Measurements from ENCODE around the gene ILKAP.

DNA sequence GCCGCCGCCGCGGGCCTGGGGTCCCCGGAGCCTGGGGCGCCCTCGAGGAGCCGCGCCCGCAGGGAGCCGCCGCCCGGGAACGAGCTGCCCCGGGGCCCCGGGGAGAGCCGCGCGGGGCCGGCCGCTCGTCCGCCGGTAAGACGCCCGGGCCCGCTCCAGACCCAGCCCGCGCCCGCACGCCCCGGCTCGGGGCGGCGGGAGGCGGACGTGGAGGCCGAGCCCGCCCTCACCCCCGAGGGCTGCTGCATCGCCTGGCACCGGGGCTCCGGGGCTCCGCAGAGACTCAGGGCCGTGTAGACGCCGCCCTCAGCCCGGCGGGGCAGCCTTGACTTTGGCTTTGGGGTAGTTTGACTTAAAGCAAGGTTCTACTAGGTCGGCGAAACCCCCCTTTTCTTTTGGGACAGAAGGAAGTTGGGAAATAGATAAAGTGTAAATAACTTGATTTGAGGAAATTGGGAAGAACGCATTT lies 44.4 kb downstream of the ILKAP start:
- TF ChIP-seq, protein P1, sequence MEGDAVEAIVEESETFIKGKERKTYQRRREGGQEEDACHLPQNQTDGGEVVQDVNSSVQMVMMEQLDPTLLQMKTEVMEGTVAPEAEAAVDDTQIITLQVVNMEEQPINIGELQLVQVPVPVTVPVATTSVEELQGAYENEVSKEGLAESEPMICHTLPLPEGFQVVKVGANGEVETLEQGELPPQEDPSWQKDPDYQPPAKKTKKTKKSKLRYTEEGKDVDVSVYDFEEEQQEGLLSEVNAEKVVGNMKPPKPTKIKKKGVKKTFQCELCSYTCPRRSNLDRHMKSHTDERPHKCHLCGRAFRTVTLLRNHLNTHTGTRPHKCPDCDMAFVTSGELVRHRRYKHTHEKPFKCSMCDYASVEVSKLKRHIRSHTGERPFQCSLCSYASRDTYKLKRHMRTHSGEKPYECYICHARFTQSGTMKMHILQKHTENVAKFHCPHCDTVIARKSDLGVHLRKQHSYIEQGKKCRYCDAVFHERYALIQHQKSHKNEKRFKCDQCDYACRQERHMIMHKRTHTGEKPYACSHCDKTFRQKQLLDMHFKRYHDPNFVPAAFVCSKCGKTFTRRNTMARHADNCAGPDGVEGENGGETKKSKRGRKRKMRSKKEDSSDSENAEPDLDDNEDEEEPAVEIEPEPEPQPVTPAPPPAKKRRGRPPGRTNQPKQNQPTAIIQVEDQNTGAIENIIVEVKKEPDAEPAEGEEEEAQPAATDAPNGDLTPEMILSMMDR (conservative IDR thresholded peaks at IDR 0.05 in 1 of 2, IDR thresholded peaks at IDR 0.05 in 1 of 2; ENCODE audit: low read depth in 1 of 2, low read length in 2 of 2), result no peak
- no peak for TF ChIP-seq EZH2 (IDR thresholded peaks at IDR 0.05; ENCODE audit: low read length, missing control alignments)

Data from fibroblast of lung (primary cell).